Pancreas (tissue), 10 donors: ENCODE data around the gene GADD45B. TPM values are rescaled to one million over a fixed set of nuclear protein-coding genes. Genes with fewer than 3 reads are reported as not detected.
A peak's percentile ranks its signal among the peaks of the same experiment; 100 is the strongest.

ENCODE experiments used
- ATAC-seq, 4 donors: fragments of 200-7000 bp; cut with Tn5 transposase; one replicate each; pipeline versions ENCODE4 v1.8.0 to v1.9.1; 2020; ENCODE audit warnings: mild to moderate bottlenecking in 4 of 4, moderate library complexity in 4 of 4
- DNase-seq, 6 donors: peaks; one replicate each; pipeline ENCODE4 v3.0.0-alpha.2; 2020
- FAIRE-seq: peaks from 2 replicates; lab custom pipeline; 2012; peaks lifted over from hg19 to GRCh38; lab: Jason Lieb, UNC
- H3K27ac ChIP-seq, 4 donors: fragments of 200-600 bp; sonication (generic); 1 replicate in 3 of 4; 2 replicates in 1 of 4; pipeline versions ENCODE4 v1.5.0 to v1.8.0; 2020
- H3K27me3 ChIP-seq, 4 donors: fragments of 200-600 bp; one replicate each; pipeline ENCODE4 v1.8.0; 2021
- H3K36me3 ChIP-seq, 3 donors: fragments of 200-600 bp; sonication (generic) in 1 of 3; one replicate each; pipeline versions ENCODE4 v1.5.0 to v1.8.0; 2020 to 2021
- H3K4me1 ChIP-seq, 3 donors: fragments of 200-600 bp; one replicate each; pipeline ENCODE4 v1.8.0; 2021
- H3K4me3 ChIP-seq, 4 donors: fragments of 200-600 bp; sonication (generic) in 2 of 4; one replicate each; pipeline versions ENCODE4 v1.5.0 to v1.8.0; 2020 to 2021
- H3K9me3 ChIP-seq, 4 donors: fragments of 200-600 bp; one replicate each; pipeline ENCODE4 v1.8.0; 2021
- WGBS, 2 donors: extraction: QIAGEN DNeasy Blood & Tissue Kit; methylation state at CpG; one replicate each; pipeline ENCODE4 v1.1.7; 2013; 5-methylcytosine and 5-hydroxymethylcytosine counted together
- intact Hi-C, 3 donors: fragments of 100-400 bp; cut with DNase I; formaldehyde crosslinking; loops; one replicate each; pipeline versions ENCODE4 v1.11.1 to v1.14.2; 2022
- polyA plus RNA-seq, 2 donors: library from polyadenylated mRNA; stranded (reverse); fragments of 200-250 nt; gene quantifications; one replicate each; pipeline ENCODE4 v1.2.3, GENCODE V29; 2013
- total RNA-seq, 6 donors: library from RNA; stranded (reverse); fragmentation: NEBNext Ultra II Directional in 4 of 6; extraction: Animal tissue kit (Norgen Biotek cat#: 25700) in 4 of 6; gene quantifications; one replicate each; pipeline versions ENCODE4 v1.2.1 to v1.2.4, GENCODE V29; 2021 to 2023
- TF ChIP-seq, protein P1 (sequence below), 4 donors: fragments of 200-600 bp; sonication (generic) in 3 of 4; IDR thresholded peaks; one replicate each; pipeline versions ENCODE4 v1.5.0 to v1.8.0; 2021; ENCODE audit warnings: antibody characterized with exemption in 4 of 4
- donor health status: healthy with polysubstance abuse.
- donor health status: DM: no; HTN: no; CAD: no; lungs with moderate emphysema.
- donor health status: DM: no; HTN: no; CAD: no.
- donor health status: control.
- donor health status: control.
- donor health status: Bipolar disorder and iron deficiency.
- donor health status: DM: yes; HTN: yes; CAD: no.
- donor health status: DM: no; HTN: no; CAD: no.
- donor health status: DM: no; HTN: no; CAD: no.
- donor health status: DM: yes; HTN: yes; CAD: no.

Gene GADD45B
- total and polyA plus RNA-seq, 8 donors: 20.4 to 237 (median 47.9) TPM

DNA sequence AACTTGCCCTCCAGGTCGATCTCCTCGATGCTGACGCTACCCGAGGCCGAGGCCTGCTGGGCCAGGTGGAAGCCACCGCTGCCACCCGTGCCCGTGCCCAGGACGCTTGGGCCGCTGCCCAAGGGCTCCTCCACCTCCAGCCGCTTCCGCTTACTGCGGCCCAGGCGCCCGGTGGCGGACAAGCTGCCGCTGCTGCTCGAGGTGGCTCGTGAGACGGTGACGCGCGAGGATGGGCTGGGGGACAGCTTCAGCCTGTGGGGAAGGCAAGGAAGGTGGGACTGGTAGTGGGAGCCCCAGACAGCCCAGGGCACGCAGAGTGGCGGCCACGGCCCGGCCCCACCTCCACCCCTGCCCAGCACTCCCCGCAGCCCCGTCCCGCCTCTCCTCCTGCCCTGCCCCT lies 42.1 kb upstream of the GADD45B start:
- Histone ChIP-seq H3K27ac (no peak overlapping the region), H3K4me3 (no peak overlapping the region), H3K9me3 (no peaks in the 10 kb centered on the region), H3K27me3 (no peaks in the 10 kb centered on the region), H3K36me3 (peaks cover 0 to 7% (median 0%) of the 10 kb centered on the region in 3 donors), H3K4me1 (no peaks in the 10 kb centered on the region)
- TF ChIP-seq, protein P1, sequence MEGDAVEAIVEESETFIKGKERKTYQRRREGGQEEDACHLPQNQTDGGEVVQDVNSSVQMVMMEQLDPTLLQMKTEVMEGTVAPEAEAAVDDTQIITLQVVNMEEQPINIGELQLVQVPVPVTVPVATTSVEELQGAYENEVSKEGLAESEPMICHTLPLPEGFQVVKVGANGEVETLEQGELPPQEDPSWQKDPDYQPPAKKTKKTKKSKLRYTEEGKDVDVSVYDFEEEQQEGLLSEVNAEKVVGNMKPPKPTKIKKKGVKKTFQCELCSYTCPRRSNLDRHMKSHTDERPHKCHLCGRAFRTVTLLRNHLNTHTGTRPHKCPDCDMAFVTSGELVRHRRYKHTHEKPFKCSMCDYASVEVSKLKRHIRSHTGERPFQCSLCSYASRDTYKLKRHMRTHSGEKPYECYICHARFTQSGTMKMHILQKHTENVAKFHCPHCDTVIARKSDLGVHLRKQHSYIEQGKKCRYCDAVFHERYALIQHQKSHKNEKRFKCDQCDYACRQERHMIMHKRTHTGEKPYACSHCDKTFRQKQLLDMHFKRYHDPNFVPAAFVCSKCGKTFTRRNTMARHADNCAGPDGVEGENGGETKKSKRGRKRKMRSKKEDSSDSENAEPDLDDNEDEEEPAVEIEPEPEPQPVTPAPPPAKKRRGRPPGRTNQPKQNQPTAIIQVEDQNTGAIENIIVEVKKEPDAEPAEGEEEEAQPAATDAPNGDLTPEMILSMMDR (IDR thresholded peaks at IDR 0.05): no peak
- WGBS, 2 donors: 94 to 96% methylated on average over 27 to 29 of the region's 30 CpGs
- intact Hi-C loops: no loop called here
- FAIRE-seq (no peak), DNase-seq (no peak), ATAC-seq (no peak)

GRCh38 chr19:2434267-2434666 lies 41.7 kb upstream of the GADD45B start:
- ATAC-seq: no peak

DNA sequence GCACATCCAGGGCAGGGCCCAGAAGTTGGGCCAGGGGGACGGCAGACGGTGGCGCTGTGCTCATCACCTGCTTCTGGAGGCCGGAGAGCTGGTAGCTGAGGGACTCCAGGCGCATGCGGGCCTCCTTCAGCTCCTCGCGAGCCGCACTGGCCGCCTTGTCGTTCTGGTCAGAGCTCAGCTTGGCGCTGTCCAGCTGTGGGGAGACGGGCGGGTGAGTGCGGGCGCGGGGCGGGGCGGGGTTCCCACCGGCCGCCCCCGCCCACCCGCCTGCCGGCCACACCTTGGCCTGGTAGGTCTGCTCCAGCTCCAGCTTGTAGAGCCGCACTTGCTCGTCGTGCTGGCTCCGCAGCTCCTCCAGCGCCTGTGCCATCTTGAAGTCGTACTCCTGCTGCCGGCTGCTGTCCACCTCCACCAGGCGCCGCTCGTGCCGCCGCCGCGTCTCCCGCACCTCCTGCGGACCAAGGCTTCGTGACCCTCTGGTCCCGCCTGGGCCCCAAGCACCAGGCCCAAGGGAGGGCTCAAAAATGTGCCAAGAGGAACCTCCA lies 41.1 kb upstream of the GADD45B start:
- intact Hi-C loops: no loop called here
- H3K9me3 ChIP-seq: no peaks in the 10 kb centered on the region
- DNase-seq (peak in 2 of 6 donors; percentile 22 to 44), ATAC-seq (no peak), FAIRE-seq (no peak)
- peaks cover 0 to 7% (median 0%) of the 10 kb centered on the region in 3 donors for H3K36me3 ChIP-seq
- 97% methylated on average over 38 to 42 of the region's 42 CpGs for WGBS, 2 donors
- H3K4me3 ChIP-seq: no peak overlapping the region
- H3K27ac ChIP-seq: no peak overlapping the region
- no peaks in the 10 kb centered on the region for H3K27me3 ChIP-seq
- TF ChIP-seq, protein P1 (IDR thresholded peaks at IDR 0.05): no peak
- H3K4me1 ChIP-seq: no peaks in the 10 kb centered on the region

More at GRCh38 chr19:2434267-2434666, 41.7 kb upstream of the GADD45B start:
- no peak overlapping the region for H3K27ac ChIP-seq
- no peaks in the 10 kb centered on the region for H3K4me1 ChIP-seq
- intact Hi-C loops: no loop called here
- H3K36me3 ChIP-seq: peaks cover 0 to 7% (median 0%) of the 10 kb centered on the region in 3 donors
- TF ChIP-seq, protein P1 (IDR thresholded peaks at IDR 0.05): no peak
- no peak overlapping the region for H3K4me3 ChIP-seq
- WGBS, 2 donors: 95 to 96% methylated on average over 19 to 22 of the region's 22 CpGs
- no peaks in the 10 kb centered on the region for H3K27me3 ChIP-seq
- H3K9me3 ChIP-seq: no peaks in the 10 kb centered on the region
- peak in 1 of 6 donors; percentile 24 for DNase-seq
- no peak for FAIRE-seq

GRCh38 chr19:2436384-2436783 lies 39.5 kb upstream of the GADD45B start:
- TF ChIP-seq, protein P1 (IDR thresholded peaks at IDR 0.05): no peak
- no peak for FAIRE-seq
- 96% methylated on average over 25 to 39 of the region's 39 CpGs for whole genome bisulfite sequencing, 2 donors

DNA sequence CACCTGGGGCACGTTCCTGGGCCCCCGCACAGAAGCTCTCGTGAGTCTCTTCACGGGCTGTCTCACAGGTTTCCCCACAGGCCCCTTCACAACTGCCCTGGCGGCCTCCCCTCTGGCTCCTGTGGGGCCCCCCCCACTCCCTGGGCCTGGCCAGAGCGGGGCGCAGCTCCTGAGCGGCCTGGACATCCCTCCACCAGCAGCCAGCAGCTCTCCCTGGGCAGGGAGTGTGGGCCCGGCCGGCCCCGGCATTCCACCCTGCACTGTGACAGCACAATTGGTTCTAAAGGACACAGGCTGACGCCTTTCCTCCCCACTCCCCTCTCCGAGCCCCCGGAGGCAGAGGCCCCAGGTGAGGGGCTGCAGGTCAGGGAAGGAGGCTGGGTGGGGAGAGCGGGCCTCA lies 39.0 kb upstream of the GADD45B start:
- H3K4me3 ChIP-seq: no peak overlapping the region
- H3K36me3 ChIP-seq: peaks cover 0 to 7% (median 0%) of the 10 kb centered on the region in 3 donors
- H3K9me3 ChIP-seq: no peaks in the 10 kb centered on the region
- DNase-seq (peak in 1 of 6 donors; percentile 18), FAIRE-seq (no peak), ATAC-seq (no peak)
- no peak overlapping the region for H3K27ac ChIP-seq
- TF ChIP-seq, protein P1 (IDR thresholded peaks at IDR 0.05): no peak
- intact Hi-C loops: no loop called here
- H3K4me1 ChIP-seq: no peaks in the 10 kb centered on the region
- WGBS, 2 donors: 97 to 98% methylated on average over 15 of the region's 15 CpGs
- H3K27me3 ChIP-seq: no peaks in the 10 kb centered on the region

More at GRCh38 chr19:2436384-2436783, 39.5 kb upstream of the GADD45B start:
- DNase-seq (peak in 1 of 6 donors; percentile 14), ATAC-seq (no peak)
- Histone ChIP-seq H3K27me3 (no peaks in the 10 kb centered on the region), H3K4me1 (no peaks in the 10 kb centered on the region), H3K9me3 (no peaks in the 10 kb centered on the region), H3K4me3 (no peak overlapping the region), H3K36me3 (peaks cover 0 to 7% (median 0%) of the 10 kb centered on the region in 3 donors), H3K27ac (no peak overlapping the region)
- intact Hi-C loops: no loop called here
